SJCRH30 (cell line): Measurements from ENCODE around the gene USP25. TPM values are rescaled to one million over a fixed set of nuclear protein-coding genes. Genes with fewer than 3 reads are reported as not detected.

Source experiments
- DNase-seq, 2 experiments: peaks; one replicate each; pipeline ENCODE4 v3.0.0-alpha.2; 2015 to 2020
- H3K27ac ChIP-seq: fragments of 250-450 bp; sonication (Bioruptor Pico); 2 replicates; pipeline ENCODE4 v1.5.1; 2020; ENCODE audit warnings: mild to moderate bottlenecking, moderate library complexity
- H3K27me3 ChIP-seq: fragments of 250-450 bp; sonication (Bioruptor Pico); 2 replicates; pipeline ENCODE4 v1.5.1; 2020; ENCODE audit warnings: mild to moderate bottlenecking, moderate library complexity
- H3K36me3 ChIP-seq: fragments of 250-450 bp; sonication (Bioruptor Pico); 2 replicates; pipeline ENCODE4 v1.5.1; 2020; ENCODE audit warnings: mild to moderate bottlenecking, moderate library complexity
- H3K4me1 ChIP-seq: fragments of 250-450 bp; sonication (Bioruptor Pico); 2 replicates; pipeline ENCODE4 v1.5.1; 2020; ENCODE audit warnings: mild to moderate bottlenecking, moderate library complexity
- H3K4me3 ChIP-seq: fragments of 250-450 bp; sonication (Bioruptor Pico); 2 replicates; pipeline ENCODE4 v1.5.1; 2020; ENCODE audit warnings: mild to moderate bottlenecking, moderate library complexity
- H3K9me3 ChIP-seq: fragments of 250-450 bp; sonication (Bioruptor Pico); replicated peaks from 2 replicates; pipeline ENCODE4 v1.5.1; 2020; ENCODE audit warnings: mild to moderate bottlenecking, moderate library complexity
- total RNA-seq: library from RNA; depleted of rRNA; stranded (reverse); fragments of >200 nt; shearing (Covaris generic); gene quantifications from 2 replicates; pipeline ENCODE4 v1.2.3, GENCODE V29; 2014

The USP25 gene
- total RNA-seq, 1 experiment from 2014 or later: 37.6 TPM

GRCh38 chr21:15856813-15857212 is 127.0 kb downstream of the USP25 start:
- H3K27ac ChIP-seq: no peak overlapping the region
- H3K36me3 ChIP-seq: peaks cover 13% of the 10 kb centered on the region
- no peaks in the 10 kb centered on the region for H3K9me3 ChIP-seq
- DNase-seq: no peak
- no peaks in the 10 kb centered on the region for H3K4me1 ChIP-seq
- no peaks in the 10 kb centered on the region for H3K27me3 ChIP-seq
- H3K4me3 ChIP-seq: no peak overlapping the region

DNA sequence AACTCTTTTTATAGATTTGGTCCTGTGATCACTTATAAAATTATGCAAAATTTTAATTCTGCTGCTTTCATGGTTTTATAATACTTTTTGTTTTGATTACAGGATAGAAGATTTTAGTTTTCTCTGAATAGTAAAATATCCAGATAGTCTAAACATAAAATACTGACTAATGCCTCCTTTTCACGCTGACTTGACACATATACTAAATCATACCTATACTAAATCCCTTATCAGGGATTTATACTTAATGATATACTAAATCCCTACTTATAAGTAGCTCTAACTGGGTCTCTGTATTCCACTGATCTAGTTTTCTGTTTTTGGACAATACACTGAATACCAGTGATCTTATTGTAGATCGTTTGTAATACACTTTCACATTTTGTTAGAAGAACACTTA is 128.0 kb downstream of the USP25 start:
- Histone ChIP-seq H3K4me3 (no peak overlapping the region), H3K27me3 (no peaks in the 10 kb centered on the region), H3K36me3 (peaks cover 13% of the 10 kb centered on the region), H3K27ac (no peak overlapping the region), H3K9me3 (no peaks in the 10 kb centered on the region), H3K4me1 (no peaks in the 10 kb centered on the region)
- no peak for DNase-seq

GRCh38 chr21:15860541-15860940 is 130.8 kb downstream of the USP25 start:
- Histone ChIP-seq H3K27me3 (no peaks in the 10 kb centered on the region), H3K27ac (no peak overlapping the region)

DNA sequence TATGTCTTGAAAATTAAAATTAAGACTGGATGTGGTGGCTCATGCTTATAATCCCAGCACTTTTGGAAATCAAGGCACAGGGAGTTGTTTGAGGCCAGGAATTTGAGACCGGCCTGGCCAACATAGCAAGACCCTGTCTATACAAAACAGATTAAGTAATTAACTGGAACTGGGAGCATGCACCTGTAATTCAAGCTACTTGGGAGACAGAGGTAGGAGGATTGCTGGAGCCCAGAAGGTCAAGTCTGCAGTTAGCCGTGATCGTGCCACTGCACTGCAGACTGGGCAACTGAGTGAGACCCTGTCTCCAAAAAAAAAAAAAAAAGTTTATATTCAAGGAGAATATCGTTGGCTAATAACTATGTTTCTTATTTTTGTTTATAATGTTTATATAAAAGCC is 139.2 kb downstream of the USP25 start:
- Histone ChIP-seq H3K4me3 (no peak overlapping the region), H3K36me3 (peaks cover 16% of the 10 kb centered on the region; the same call in 1 of the 2 replicates), H3K27me3 (no peaks in the 10 kb centered on the region), H3K27ac (no peak overlapping the region), H3K9me3 (no peaks in the 10 kb centered on the region), H3K4me1 (peaks cover 7% of the 10 kb centered on the region)
- no peak for DNase-seq

More at GRCh38 chr21:15860541-15860940, 130.8 kb downstream of the USP25 start:
- no peak for DNase-seq
- H3K9me3 ChIP-seq: no peaks in the 10 kb centered on the region
- peaks cover 3% of the 10 kb centered on the region; the same call in 1 of the 2 replicates for H3K36me3 ChIP-seq
- H3K4me3 ChIP-seq: no peak overlapping the region
- no peaks in the 10 kb centered on the region for H3K4me1 ChIP-seq

DNA sequence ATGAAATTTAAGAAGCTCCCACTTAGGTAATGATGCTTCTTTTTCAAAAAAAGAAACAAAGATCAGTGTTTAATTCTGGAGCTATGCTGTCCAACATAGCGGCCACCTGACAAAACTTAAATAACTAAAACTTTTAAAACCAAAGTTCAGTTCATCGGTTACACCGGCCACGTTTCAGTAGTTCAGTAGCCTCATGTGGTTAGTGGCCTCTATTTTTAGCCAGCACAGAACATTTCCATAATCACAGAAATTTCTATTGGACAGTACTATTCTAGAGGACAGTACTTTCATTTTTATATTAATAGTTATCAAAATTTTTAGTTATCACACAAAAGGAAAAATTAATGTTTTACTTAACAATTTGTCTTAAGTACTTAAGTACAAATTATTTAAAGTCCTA is 141.0 kb downstream of the USP25 start:
- Histone ChIP-seq H3K4me1 (peaks cover 7% of the 10 kb centered on the region), H3K4me3 (no peak overlapping the region), H3K36me3 (peaks cover 28% of the 10 kb centered on the region), H3K9me3 (no peaks in the 10 kb centered on the region), H3K27ac (no peak overlapping the region), H3K27me3 (no peaks in the 10 kb centered on the region)
- no peak for DNase-seq

- peak; percentile 38 to 82 for DNase-seq
- Histone ChIP-seq H3K27me3 (no peaks in the 10 kb centered on the region), H3K27ac (peak overlapping the region; percentile 48), H3K4me1 (peaks cover 7% of the 10 kb centered on the region), H3K36me3 (peaks cover 22% of the 10 kb centered on the region), H3K9me3 (no peaks in the 10 kb centered on the region), H3K4me3 (no peak overlapping the region)
Measured at GRCh38 chr21:15872236-15872635, 142.5 kb downstream of the USP25 start.

GRCh38 chr21:15874615-15875014 is 144.8 kb downstream of the USP25 start:
- no peak for DNase-seq
- peaks cover 26% of the 10 kb centered on the region for H3K36me3 ChIP-seq
- H3K4me1 ChIP-seq: peaks cover 7% of the 10 kb centered on the region
- no peak overlapping the region for H3K4me3 ChIP-seq
- no peak overlapping the region for H3K27ac ChIP-seq
- no peaks in the 10 kb centered on the region for H3K27me3 ChIP-seq
- no peaks in the 10 kb centered on the region for H3K9me3 ChIP-seq

DNA sequence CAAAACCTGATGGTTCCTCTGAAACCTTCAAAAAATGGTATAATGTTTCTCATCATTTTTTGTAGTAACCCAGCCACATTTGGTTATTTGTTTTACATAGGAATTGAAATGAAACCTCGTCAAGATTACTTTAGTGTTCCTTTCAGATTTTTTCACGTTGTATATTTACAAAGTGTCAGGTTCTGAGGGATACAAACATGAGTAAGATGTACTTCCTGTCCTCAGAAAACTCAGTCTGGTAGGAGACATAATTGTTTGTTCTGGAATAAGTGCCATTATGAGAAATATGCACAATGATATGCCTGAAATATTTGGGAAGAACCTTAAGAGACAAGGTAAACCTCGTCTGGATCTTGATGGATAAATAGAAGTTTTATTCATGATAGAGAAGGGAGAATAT is 145.5 kb downstream of the USP25 start:
- Histone ChIP-seq H3K9me3 (no peaks in the 10 kb centered on the region), H3K27ac (no peak overlapping the region), H3K4me1 (peaks cover 7% of the 10 kb centered on the region), H3K27me3 (no peaks in the 10 kb centered on the region), H3K36me3 (peaks cover 23% of the 10 kb centered on the region), H3K4me3 (no peak overlapping the region)
- no peak for DNase-seq

- DNase-seq: peak in 1 of 2 experiments; percentile 12
Measured at GRCh38 chr21:15893902-15894301, 164.1 kb downstream of the USP25 start.

DNA sequence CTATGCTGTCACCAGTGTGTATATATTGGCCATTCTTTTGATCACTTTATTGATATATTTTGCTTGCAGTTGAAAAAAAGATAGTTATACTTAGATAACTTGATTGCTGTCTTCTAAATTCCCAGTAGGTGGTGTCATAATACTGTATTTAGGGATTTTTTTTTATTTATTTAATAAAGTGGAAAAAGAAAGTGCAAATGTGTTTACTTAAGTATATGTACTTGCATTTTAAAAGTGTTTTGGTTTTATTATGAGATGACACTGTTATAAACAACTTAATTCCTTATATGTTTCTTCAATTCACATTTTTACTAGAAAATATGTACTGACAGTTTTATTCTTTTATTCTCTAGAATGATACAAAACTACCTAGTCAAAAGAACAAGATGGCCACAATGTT is 164.8 kb downstream of the USP25 start:
- H3K27me3 ChIP-seq: no peaks in the 10 kb centered on the region
- no peaks in the 10 kb centered on the region for H3K4me1 ChIP-seq
- H3K27ac ChIP-seq: no peak overlapping the region
- H3K36me3 ChIP-seq: no peaks in the 10 kb centered on the region
- H3K4me3 ChIP-seq: no peak overlapping the region
- no peaks in the 10 kb centered on the region for H3K9me3 ChIP-seq
- DNase-seq: peak in 1 of 2 experiments; percentile 20

More at GRCh38 chr21:15893902-15894301, 164.1 kb downstream of the USP25 start:
- H3K27ac ChIP-seq: no peak overlapping the region
- H3K9me3 ChIP-seq: no peaks in the 10 kb centered on the region
- H3K4me1 ChIP-seq: no peaks in the 10 kb centered on the region
- no peaks in the 10 kb centered on the region for H3K36me3 ChIP-seq
- no peak overlapping the region for H3K4me3 ChIP-seq
- H3K27me3 ChIP-seq: no peaks in the 10 kb centered on the region

- no peak overlapping the region for H3K27ac ChIP-seq
Measured at GRCh38 chr21:15895142-15896106, 165.6 kb downstream of the USP25 start.

DNA sequence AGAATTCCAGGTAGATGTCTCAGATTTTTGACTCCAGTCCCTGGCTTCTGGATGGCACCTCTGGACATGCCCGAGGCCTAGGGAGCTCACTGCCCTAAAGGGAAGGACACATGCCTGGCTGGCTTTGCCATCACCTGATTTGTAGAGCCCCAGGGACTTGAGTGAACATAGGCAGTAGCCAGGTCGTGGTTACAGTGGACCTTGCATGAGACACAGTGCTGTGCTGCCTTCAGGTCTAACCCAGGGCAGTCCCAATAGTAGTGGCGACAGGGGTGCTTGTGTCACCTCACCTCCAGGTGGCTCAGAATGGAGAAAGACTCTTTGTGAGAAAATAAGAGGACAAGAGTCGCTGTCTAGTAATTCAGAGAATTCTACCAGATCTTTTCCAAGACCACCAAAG is 166.7 kb downstream of the USP25 start:
- Histone ChIP-seq H3K36me3 (no peaks in the 10 kb centered on the region), H3K27ac (no peak overlapping the region), H3K9me3 (no peaks in the 10 kb centered on the region), H3K27me3 (no peaks in the 10 kb centered on the region), H3K4me3 (no peak overlapping the region), H3K4me1 (no peaks in the 10 kb centered on the region)
- DNase-seq: no peak

More at GRCh38 chr21:15895142-15896106, 165.6 kb downstream of the USP25 start:
- H3K4me3 ChIP-seq: no peak overlapping the region
- H3K36me3 ChIP-seq: no peaks in the 10 kb centered on the region
- H3K27me3 ChIP-seq: no peaks in the 10 kb centered on the region
- DNase-seq: no peak
- H3K4me1 ChIP-seq: no peaks in the 10 kb centered on the region
- H3K9me3 ChIP-seq: no peaks in the 10 kb centered on the region

DNA sequence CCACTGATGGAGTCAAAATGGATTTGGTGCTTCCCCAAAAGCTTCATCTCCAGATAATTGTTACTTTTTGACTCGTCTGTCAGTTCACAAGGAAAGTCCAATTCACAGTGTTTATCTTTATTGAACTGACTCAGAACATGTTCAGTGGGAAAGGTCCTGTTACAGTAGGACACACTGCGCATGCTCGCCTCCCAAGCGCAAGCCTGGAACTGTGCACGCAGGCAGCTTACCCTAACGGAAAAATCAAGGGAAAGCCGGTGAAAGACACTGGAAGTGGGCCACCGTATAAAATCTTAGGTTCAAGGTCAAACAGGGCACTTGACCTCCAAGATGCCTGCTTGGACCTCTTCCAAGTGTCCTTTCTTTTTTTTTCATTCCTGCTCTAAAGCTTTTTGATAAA is 174.6 kb downstream of the USP25 start:
- H3K27me3 ChIP-seq: no peaks in the 10 kb centered on the region
- H3K4me3 ChIP-seq: no peak overlapping the region
- no peak for DNase-seq
- no peaks in the 10 kb centered on the region for H3K4me1 ChIP-seq
- H3K27ac ChIP-seq: no peak overlapping the region
- 0 out of 2 replicates have a peak, but pooled peaks cover 1% of the 10 kb centered on the region for H3K9me3 ChIP-seq
- no peaks in the 10 kb centered on the region for H3K36me3 ChIP-seq

DNA sequence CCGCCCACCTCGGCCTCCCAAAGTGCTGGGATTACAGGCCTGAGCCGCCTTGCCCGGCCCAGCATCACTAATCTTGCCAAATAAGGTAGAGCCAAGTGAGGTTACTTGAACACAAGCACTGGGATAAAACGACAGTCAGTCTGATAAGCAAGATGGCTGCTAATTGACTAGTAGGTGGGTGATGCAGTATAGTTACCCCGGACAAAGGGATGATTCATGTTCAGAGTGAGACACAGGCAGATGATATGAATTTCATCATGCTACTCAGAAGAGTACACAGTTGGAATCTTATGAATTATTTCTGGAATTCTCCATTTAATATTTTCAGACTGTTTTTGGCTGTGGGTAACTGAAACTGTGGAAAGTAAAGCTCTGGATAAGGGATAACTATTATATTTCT is 178.4 kb downstream of the USP25 start:
- no peak for DNase-seq
- no peak overlapping the region for H3K4me3 ChIP-seq
- H3K27me3 ChIP-seq: no peaks in the 10 kb centered on the region
- H3K27ac ChIP-seq: no peak overlapping the region
- H3K4me1 ChIP-seq: no peaks in the 10 kb centered on the region
- 0 out of 2 replicates have a peak, but pooled peaks cover 2% of the 10 kb centered on the region for H3K36me3 ChIP-seq
- peaks cover 7% of the 10 kb centered on the region; the same call in 1 of the 2 replicates for H3K9me3 ChIP-seq

DNA sequence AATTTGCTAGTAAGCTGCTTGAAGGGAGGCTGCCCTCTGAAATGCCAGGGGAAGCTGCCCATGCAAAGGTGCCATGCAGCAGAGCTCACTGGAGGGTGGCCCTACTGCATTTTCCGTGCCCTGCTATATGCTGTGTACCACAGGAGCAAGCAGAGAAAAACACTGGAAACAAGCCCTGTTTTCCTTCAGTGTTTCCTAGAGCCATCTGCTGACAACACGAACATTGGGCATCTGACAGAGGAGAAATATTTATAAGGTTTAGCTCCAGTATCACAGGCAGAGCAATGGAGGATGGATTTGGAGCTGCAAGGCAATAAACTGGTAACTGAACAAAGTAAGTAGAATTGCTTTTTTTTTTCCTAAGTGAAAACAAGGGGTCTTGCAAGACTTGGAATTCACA is 198.4 kb downstream of the USP25 start:
- H3K36me3 ChIP-seq: no peaks in the 10 kb centered on the region
- H3K4me1 ChIP-seq: 0 out of 2 replicates have a peak, but pooled peaks cover 2% of the 10 kb centered on the region
- no peaks in the 10 kb centered on the region for H3K27me3 ChIP-seq
- no peak overlapping the region for H3K27ac ChIP-seq
- no peaks in the 10 kb centered on the region for H3K9me3 ChIP-seq
- H3K4me3 ChIP-seq: no peak overlapping the region
- no peak for DNase-seq
